Urothelium cell line (cell line): ENCODE results near the gene NUP42.

Experiments used
- DNase-seq: peaks from one replicate; pipeline ENCODE4 v3.0.0; 2011; ENCODE audit warnings: low spot score, mixed read lengths
- FAIRE-seq: peaks from 2 replicates; lab custom pipeline; 2011; peaks lifted over from hg19 to GRCh38; lab: Jason Lieb, UNC

The NUP42 gene

GRCh38 chr7:23230641-23231101 is 48.8 kb downstream of the NUP42 start:
- FAIRE-seq, result no peak
- no peak for DNase-seq

GRCh38 chr7:23232966-23233365 is 51.1 kb downstream of the NUP42 start:
- no peak for FAIRE-seq

GRCh38 chr7:23234569-23235296 is 52.9 kb downstream of the NUP42 start:
- DNase-seq (no peak), FAIRE-seq (no peak)

More at GRCh38 chr7:23232966-23233365, 51.1 kb downstream of the NUP42 start:
- no peak for DNase-seq

- DNase-seq, result peak; percentile 75
- no peak for FAIRE-seq
Observed at GRCh38 chr7:23235813-23236221, 54.0 kb downstream of the NUP42 start.

GRCh38 chr7:23237000-23237399 is 55.2 kb downstream of the NUP42 start:
- DNase-seq (no peak), FAIRE-seq (no peak)

GRCh38 chr7:23238983-23239652 is 57.3 kb downstream of the NUP42 start:
- no peak for DNase-seq
- no peak for FAIRE-seq

GRCh38 chr7:23239698-23240097 is 57.9 kb downstream of the NUP42 start:
- DNase-seq (no peak), FAIRE-seq (no peak)

GRCh38 chr7:23242321-23242720 is 60.5 kb downstream of the NUP42 start:
- no peak for FAIRE-seq
- DNase-seq, result no peak

- DNase-seq (no peak), FAIRE-seq (no peak)
Observed at GRCh38 chr7:23242935-23243334, 61.1 kb downstream of the NUP42 start.

GRCh38 chr7:23246555-23246954 is 64.7 kb downstream of the NUP42 start, which contains the start of gene GPNMB:
Gene GPNMB (plus strand): TSS chr7:23246775. CDS start chr7:23246858, 83 bp downstream.
- FAIRE-seq, result no peak
- peak; percentile 51 for DNase-seq

- no peak for DNase-seq
- FAIRE-seq, result no peak
Observed at GRCh38 chr7:23247046-23247602, 65.3 kb downstream of the NUP42 start.

- FAIRE-seq (no peak), DNase-seq (no peak)
Observed at GRCh38 chr7:23247603-23248335, 65.9 kb downstream of the NUP42 start.

- no peak for FAIRE-seq
- DNase-seq, result no peak
Observed at GRCh38 chr7:23249486-23249885, 67.6 kb downstream of the NUP42 start.
